ENCODE results near the gene COL6A5.
"Not testable (repeated sequence)": the region's sequence is repeated elsewhere in the genome, so short reads cannot be mapped to it uniquely, and the experiment has no call there.

The COL6A5 gene

GRCh38 chr3:130389743-130390478, 44.4 kb downstream of the COL6A5 start:
- no peak for DNase-seq

GRCh38 chr3:130392266-130392665, 46.8 kb downstream of the COL6A5 start:
- no peak for DNase-seq

GRCh38 chr3:130393594-130393993, 48.1 kb downstream of the COL6A5 start:
- no peak for DNase-seq

GRCh38 chr3:130395331-130395730, 49.9 kb downstream of the COL6A5 start:
- DNase-seq: no peak

- no peak for DNase-seq
Observed at GRCh38 chr3:130395916-130396315, 50.4 kb downstream of the COL6A5 start.

GRCh38 chr3:130404401-130404800, 58.9 kb downstream of the COL6A5 start:
- no peak for DNase-seq

- DNase-seq: no peak
Observed at GRCh38 chr3:130405956-130406355, 60.5 kb downstream of the COL6A5 start.

GRCh38 chr3:130408253-130408652, 62.8 kb downstream of the COL6A5 start:
- DNase-seq: not testable (repeated sequence)

GRCh38 chr3:130411320-130411719, 65.8 kb downstream of the COL6A5 start:
- DNase-seq: no peak

- DNase-seq: no peak
Observed at GRCh38 chr3:130412991-130413560, 67.6 kb downstream of the COL6A5 start.

GRCh38 chr3:130414457-130414856, 69.0 kb downstream of the COL6A5 start:
- no peak for DNase-seq

GRCh38 chr3:130420466-130420865, 75.0 kb downstream of the COL6A5 start:
- no peak for DNase-seq

GRCh38 chr3:130423064-130423463, 77.6 kb downstream of the COL6A5 start:
- no peak for DNase-seq

GRCh38 chr3:130424837-130425236, 79.4 kb downstream of the COL6A5 start:
- DNase-seq: no peak

- no peak for DNase-seq
Observed at GRCh38 chr3:130425484-130425883, 80.0 kb downstream of the COL6A5 start.

GRCh38 chr3:130426206-130426605, 80.7 kb downstream of the COL6A5 start:
- no peak for DNase-seq

GRCh38 chr3:130428871-130429712, 83.6 kb downstream of the COL6A5 start:
- no peak for DNase-seq

- no peak for DNase-seq
Observed at GRCh38 chr3:130429713-130430023, 84.2 kb downstream of the COL6A5 start.

GRCh38 chr3:130430266-130430665, 84.8 kb downstream of the COL6A5 start:
- no peak for DNase-seq

GRCh38 chr3:130432086-130432485, 86.6 kb downstream of the COL6A5 start:
- DNase-seq: not testable (repeated sequence)

- DNase-seq: no peak
Observed at GRCh38 chr3:130433306-130433705, 87.8 kb downstream of the COL6A5 start.

GRCh38 chr3:130442284-130442683, 96.8 kb downstream of the COL6A5 start:
- no peak for DNase-seq

- DNase-seq: not testable (repeated sequence)
Observed at GRCh38 chr3:130446840-130447239, 101.4 kb downstream of the COL6A5 start.

GRCh38 chr3:130448155-130448554, 102.7 kb downstream of the COL6A5 start:
- DNase-seq: not testable (repeated sequence)
